HTR-8/SVneo (cell line): ENCODE data around the gene WWC2.

Source experiments
- DNase-seq: peaks from one replicate; pipeline ENCODE4 v3.0.0; 2011; ENCODE audit warnings: low spot score, mixed read lengths; ENCODE audit not compliant: insufficient read length
- FAIRE-seq: peaks from 2 replicates; lab custom pipeline; 2011; peaks lifted over from hg19 to GRCh38; lab: Jason Lieb, UNC

The WWC2 gene

DNA sequence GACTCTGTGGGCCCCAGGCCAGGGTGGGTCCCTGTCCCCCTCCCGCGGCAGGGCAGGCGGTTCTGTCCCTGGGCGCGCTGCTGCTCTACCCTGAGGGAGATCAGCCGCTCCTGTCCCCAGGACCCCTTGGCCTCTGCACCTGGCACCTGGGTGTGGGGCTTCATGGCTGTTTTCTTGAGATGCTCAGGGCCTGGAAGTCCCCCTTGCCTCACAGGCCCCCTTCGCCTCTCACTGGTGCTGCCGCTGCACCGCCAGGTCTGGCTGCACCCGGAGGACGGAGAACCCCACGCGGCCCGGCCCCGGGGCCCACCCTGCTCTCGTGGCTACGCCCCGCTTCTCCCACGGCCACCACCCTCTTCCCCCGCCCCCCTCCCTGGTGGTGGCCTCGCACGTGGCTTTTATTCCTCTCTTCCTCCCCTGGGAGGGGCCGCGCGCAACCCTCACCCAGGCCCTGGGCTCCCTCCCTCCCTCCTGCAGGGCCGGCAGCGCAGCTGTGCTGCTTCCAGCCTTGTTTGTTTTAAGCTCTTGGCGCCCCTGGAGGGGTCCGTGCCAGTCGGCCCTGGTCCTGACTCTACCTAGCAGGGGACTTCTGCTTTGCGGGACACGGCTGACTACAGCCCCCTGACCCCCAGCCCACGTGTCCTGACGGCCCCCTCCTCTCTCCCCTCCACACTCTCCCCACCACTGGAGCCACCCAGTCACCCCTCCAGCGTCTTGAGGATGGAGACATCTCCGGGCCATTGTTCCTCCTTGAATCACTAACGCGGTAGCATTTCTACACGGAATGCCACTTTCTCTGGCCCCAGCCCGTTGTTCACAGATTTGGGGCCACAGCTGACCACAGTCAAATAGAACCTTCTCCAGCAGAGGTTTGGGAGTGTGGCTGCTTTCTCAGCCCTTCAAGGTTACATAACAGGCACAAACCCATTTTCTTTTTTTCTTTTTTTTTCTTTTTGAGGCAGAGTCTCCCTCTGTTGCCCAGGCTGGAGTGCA, 243.8 kb downstream of the WWC2 start:
- no peak for FAIRE-seq

DNA sequence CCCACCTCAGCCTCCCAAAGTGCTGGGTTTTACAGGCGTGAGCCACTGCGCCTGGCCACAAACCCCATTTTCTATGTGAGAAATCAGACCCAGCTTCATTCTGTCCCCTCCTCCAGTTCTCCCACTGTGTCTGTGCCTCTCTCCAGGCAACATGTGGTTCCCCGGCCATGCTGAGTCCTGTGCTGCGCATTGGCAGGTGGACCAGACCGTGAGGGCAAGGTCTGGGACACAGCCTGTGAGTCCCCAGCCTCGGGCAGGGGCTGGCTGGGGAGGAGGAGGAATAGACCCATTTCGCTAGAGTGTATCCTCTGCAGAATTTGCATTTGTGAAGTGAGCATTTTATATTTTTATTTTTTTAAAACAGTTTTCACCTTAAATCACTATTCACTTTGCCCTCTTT, 244.7 kb downstream of the WWC2 start:
- FAIRE-seq: no peak
- DNase-seq: no peak

More for the DNA sequence above, 243.8 kb downstream of the WWC2 start:
- no peak for DNase-seq

DNA sequence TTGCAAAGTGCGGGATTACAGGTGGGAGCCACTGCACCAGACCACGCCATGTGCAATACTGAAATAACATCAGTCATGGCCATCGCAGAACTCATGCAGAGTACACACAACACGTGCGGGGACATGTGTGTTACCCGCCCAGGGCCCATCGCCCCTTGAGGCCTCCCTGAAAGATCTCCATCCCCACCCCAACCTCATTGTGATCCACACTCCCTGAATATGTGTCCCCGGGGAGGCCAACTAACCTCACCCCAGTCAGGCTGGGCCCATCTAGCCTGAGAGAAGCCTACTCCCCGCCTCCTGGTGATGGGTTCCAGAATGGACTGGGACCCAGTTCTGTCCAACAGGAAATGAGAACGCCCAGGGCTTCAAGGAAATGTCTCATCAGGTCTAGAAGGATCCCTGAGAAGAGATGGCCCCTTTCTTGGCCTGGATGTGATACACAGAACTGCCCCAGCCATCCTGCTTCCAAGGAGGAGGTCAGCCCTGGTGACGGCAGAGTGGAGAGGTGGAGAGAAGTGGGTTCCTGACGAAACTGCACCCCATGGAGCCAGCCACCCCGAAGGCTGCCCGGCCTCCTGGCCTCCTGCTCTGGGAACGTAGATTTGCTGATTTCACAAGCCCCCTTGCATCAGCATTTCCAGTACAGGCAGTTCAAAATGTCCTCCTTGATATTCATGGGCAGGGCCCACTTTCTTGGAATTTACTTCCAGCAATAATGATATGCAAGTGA, 245.6 kb downstream of the WWC2 start:
- FAIRE-seq (no peak), DNase-seq (no peak)

DNA sequence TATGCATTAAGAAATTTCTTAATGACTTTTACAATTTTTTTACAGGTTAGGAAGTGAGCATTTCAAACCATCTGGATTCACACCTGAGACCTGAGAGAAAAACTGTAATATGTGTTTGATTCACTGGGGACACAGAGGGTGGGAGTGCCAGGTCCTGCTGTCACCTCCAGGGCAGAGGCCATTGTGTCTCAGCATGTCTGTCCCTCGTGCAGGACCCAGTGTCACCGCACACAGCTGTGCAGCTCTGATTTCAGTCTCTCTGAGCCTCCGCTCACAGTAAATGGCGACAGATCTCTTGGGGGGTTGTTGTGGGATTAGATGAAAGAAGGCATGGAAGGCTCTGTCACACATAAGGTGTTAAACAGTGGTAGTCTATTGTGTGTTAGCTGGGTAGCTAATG, 246.2 kb downstream of the WWC2 start:
- DNase-seq (no peak), FAIRE-seq (no peak)

DNA sequence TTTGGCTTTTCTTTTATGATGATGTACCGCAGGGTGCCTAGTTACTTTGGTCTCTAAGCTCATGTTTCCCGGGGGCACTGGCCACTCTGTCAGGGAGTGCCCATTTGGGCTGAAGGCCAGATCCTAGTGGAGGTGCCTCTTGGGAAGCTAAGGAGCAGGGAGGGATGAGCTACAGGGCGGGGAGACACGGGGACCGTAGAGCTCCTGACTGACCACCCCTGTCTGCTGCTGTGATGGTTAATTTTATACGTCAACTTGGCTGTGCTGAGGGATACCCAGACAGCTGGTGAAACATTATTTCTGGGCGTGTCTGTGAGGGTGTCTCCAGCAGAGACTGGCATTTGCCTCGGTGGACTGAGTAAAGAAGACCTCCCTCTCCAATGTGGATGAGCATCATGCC, 248.1 kb downstream of the WWC2 start:
- FAIRE-seq: no peak
- no peak for DNase-seq

DNA sequence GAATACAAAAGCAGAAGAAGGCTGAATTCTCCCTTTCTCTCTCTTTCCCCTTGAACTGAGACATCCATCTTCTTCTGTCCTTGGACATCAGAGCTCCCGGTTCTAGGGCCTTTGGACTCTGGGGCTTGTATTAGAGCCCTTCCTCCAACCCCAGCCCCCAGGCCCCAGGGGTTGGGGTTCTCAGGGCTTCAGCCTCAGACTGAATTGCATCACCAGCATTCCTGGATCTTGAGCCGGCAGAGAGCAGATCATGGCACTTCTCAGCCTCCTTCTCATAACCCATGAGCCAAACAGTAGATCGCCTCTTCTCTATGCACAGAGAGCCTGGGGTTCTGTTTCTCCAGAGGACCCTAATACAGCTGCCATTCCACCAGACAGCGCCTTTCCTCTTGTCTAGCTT, 248.5 kb downstream of the WWC2 start:
- no peak for DNase-seq
- no peak for FAIRE-seq

DNA sequence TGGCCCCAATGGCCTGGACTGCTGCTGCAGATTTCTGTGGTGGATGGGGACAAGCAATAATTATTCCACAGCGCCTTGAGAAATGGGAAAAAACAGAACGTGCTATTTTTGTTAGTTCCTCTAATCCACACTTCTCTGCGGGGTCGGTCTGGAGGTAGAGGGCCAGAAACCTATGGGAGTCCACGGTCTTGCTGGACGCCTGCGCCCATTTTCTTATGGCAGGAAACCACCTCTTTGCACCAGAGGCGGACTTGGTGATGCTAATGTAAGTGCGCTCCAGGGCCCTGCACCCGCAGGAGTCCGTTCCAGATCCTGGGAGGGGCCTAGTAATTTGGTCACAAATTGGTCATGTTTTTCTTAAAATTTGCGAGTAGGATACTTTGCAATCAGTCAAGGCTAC, 249.1 kb downstream of the WWC2 start:
- DNase-seq: no peak
- no peak for FAIRE-seq

DNA sequence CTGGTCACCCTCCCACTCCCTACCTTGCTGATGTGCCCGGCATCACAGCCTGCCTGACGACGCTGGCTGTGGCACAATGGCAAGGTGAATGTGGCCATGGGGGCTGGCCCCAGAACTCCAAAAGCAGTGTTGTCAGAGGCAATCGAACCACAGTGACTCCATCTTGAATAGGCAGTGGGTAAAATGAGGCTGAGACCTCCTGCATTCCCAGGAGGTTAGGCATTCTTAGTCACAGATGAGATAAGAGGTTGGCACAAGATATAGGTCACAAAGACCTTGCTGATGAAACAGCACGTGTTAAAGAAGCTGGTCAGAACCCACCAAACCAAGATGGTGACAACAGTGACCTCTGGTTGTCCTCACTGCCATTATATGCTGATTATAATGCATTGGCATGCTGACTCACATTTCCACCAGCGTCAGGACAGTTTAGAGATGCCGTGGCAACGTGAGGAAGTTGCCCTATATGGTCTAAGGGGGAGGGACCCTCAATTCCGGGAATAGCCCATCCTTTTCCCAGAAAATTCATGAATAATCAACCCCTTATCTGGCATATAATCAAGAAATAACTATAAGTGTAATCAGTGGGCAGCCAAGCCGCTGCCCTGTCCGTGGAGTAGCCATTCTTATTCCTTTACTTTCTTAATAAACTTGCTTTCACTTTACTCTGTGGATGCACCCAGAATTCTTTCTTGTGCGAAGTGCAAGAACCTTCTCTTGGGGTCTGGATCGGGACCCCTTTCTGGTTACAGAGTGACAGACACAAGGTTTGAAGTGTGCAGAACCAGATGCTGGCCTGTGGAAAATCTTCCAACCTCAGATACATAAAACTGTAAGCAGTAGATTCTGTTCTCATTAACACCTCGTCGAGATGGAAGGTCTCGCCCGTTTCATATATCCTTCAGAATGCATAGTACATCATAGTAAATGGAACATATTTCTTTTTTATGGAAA, 249.9 kb downstream of the WWC2 start:
- FAIRE-seq: peak; percentile 98

DNA sequence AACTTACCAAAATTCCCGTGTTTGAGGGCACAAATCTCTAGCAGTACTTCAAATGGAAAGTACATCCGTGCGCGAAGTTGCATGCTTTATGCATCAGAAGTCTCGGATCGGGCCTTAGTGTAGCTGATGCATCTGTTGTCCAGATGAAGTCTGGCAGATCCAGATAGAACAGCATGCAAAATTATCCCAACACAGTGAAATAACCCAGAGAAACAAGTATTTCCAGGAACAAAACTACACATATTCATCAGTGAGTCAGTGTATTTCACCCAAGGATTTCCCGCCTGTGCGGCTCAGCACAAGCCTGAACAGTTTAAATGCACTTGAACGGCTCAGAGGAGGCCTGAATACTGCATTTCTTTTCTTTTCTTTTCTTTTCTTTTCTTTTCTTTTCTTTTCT, 250.6 kb downstream of the WWC2 start:
- FAIRE-seq: peak; percentile 62
- no peak for DNase-seq

More for the DNA sequence above, 249.9 kb downstream of the WWC2 start:
- peak; percentile 89 for DNase-seq

DNA sequence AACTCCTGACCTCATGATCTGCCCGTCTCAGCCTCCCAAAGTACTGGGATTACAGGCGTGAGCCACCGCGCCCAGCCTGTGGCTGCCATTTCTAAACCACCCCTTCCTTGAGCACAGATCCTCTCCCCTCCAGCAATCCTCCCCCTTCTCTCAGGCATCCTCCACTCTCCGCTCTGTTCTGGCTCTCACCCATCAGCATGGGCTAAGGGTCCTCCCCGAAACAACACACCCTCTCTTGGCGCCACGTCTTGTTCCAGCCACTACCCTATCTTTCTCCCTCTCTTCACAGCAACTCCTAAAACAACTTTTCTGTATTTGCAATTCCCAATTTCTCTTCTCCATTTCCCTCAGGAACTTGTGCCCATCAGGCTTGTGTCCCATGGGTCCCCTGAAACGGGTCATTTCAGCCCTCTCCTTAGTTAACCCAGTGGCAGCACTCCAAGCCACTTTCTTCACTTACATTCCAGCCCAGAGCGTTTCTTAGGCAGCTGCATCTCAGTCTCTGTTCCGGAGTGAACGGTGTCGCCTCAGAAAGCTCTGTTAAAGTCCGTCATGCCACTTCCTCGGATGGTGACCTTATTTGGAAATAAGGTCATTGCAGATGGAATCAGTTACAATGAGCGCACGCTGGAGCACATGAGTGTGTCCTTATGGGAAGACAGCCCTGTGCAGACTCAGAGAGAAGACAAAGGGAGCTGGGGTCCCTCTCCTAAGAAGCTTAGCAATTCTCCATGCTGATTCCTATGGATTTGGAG, 251.4 kb downstream of the WWC2 start:
- FAIRE-seq: no peak
- DNase-seq: no peak

DNA sequence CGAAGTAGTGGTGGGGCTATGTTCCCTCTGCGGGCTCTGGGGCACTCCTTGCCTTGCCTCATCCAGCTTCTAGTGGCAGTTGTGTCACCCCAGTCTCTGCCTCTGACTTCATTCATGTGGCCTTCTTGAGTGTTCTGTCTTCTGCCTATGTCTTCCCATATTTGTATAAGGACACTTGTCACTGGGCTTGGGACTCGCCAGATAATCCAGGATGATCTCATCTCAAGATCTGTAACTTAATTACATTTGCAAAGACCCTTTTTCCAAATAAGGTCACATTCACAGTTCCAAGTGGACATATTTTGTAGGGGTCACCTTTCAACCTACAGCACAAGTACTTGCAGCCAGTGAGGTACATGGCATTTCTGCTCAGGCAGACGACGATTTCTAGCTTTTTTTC, 253.5 kb downstream of the WWC2 start:
- FAIRE-seq (no peak), DNase-seq (no peak)

DNA sequence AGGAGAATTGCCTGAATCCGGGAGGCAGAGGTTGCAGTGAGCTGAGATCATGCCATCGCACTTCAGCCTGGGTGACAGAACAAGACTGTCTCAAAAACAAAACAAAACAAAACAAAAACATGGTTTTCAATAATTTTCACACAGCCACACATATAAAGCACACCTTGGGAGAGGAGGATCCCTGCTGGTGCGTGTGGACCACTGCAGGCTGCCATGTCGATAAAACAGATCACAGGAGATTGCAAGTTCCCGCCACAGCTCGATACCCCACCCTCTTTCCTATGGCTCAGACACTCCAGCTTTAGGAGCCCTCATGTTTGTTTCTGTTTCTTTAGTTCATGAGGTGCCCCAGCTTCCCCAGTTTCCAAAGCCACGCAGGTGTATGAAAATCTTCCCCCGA, 254.5 kb downstream of the WWC2 start:
- FAIRE-seq (peak; percentile 54), DNase-seq (no peak)

DNA sequence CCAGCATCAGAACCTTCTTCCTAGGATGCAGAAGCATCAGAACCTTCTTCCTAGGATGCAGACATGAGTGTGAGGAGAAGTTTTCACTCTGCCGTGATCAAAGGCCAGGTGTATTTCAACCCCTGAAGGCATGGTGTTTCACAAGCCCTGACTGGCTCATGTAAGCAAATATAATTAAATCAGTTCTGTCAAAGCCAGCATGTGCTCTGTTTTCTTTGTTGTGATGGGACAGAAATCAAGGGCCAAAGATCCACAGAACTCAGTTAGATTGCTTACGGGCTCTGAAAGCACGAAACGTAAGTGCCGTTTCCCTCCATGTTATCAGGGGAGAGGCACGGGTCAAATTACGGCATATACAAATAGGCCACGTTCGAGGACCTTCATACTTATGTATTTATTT, 255.2 kb downstream of the WWC2 start:
- DNase-seq (no peak), FAIRE-seq (no peak)

DNA sequence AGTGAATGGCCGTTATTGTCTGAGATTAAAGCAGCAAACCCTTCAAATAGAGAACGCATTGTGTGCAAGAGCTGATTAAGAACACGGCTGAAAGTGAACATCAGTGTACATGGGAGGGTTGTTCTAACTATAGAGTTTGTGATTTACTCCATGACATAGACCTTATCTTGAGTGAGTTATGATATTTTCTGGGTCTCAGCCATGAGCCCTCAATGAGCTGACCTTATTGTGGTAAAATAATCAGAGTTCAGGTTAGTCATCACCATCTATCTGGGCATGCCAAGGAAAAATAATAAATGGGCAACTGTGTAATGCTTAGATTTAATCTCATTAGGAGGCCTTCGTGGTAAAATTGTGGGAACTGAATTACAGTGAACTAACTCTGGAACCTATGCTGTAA, 256.3 kb downstream of the WWC2 start:
- peak; percentile 71 for DNase-seq
- peak; percentile 76 for FAIRE-seq

DNA sequence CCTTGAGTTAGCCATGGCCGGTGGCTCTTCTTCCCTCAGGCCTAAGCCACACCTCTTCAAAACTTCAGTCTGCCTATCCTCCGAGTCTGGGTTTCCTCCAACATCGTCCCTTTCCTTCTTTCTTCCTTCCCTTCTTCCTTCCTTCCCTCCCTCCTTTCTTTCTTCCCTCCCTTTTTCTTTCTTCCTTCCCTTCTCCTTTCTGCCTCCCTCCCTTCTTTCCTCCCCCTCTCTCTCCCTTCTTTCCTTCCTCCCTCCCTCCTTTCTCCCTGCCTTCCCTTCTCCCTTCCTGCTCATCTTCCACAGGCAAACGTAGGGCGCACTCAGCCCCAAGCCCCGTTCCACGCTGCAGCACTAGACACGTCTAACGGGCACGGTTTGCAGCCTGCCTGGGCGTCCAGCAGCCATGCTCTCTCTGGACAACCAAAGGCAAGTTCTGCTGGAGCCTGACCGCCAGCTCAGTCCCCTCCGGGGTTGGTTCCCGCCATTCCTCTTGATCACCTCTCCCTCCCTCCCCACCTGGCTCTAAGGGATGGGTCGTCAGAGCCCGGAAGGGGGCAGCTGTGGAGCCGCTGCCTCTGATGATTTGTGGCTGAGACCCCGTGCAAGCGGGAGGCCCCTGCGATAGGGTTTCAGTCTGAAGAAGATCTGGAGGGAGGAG, 257.2 kb downstream of the WWC2 start:
- peak; percentile 54 for FAIRE-seq
- no peak for DNase-seq

DNA sequence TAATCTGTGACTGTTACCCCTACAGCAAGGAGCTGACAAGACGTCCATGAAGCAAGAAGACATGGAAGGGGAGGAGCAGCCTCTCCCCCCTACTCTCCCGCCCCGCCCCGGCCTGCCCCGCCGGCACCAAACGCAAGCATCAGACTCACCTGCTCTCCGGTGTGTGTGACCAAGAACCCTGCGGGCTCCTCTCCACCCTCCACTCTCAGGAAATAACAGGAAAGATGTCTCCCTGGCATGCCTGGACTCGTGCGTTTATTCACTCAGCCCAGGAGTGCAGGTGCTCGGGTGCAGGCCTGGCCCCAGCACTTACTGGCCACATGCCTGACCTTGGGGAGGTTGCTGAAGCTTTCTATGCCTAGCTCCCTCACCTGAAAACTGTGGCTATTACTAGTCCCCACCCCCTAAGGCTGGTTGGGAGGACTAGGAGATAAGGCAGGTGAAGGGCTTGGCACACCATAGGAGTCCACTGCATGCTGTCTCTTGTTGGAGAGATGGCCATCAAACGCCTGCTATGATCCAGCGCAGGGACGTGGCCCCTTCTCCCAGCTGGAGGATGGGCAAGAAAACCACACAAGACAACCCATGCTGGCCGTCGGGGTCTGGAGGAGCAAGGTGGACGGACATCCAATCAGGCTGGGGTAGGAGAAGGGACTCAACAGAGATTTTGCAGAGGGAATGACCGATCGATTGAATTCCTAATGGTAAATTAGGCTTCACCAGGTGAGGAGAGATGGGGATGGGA, 258.0 kb downstream of the WWC2 start:
- no peak for DNase-seq
- FAIRE-seq: no peak

DNA sequence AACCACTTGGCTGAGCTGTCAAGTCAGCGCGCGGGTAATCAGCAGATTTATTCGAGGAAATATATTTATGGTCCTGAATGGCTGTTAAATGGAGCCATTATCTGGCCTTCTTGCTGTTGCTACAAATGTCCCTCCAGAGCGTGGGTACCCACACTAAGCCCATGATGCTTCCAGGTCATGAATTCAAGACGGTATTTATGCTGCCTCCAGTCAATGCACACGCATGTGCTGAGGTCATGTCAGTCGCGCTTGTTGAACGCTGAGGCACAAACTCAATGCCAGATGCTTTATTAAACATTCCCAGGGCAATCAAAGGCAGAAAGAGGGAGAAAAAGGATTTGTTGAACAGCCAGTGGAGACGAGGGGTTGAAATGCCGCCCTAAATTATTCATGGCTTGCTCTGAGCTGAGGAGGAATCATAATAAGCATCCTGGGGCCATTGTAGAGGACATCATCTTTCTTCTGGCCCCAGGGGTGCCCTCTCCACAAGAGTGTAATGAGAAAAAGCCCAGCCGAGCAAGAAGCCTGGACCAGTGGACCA, 259.2 kb downstream of the WWC2 start:
- no peak for DNase-seq
- FAIRE-seq: no peak
